ENCODE measurements around the gene TOMM34.

GRCh38 chr20:44969300-44969894, 9.2 kb upstream of the TOMM34 start:
- TF ChIP-seq CTCF (IDR thresholded peaks at IDR 0.05): no peak
- no peak for TF ChIP-seq ZFX (IDR thresholded peaks at IDR 0.05; ENCODE audit: borderline replicate concordance)
